Renal cortex interstitium (tissue), 11 donors: ENCODE data around the gene UBTF. TPM values are rescaled to one million over a fixed set of nuclear protein-coding genes. Genes with fewer than 3 reads are reported as not detected.
"Not testable (repeated sequence)": the region's sequence is repeated elsewhere in the genome, so short reads cannot be mapped to it uniquely, and the experiment has no call there.

Experiments
- DNase-seq, 11 donors: peaks; one replicate each; pipeline ENCODE4 v3.0.0-alpha.2; 2013; ENCODE audit warnings: low read depth in 9 of 11, low spot score in 4 of 11; ENCODE audit errors: extremely low read depth in 1 of 11
- polyA plus RNA-seq, 3 donors: library from polyadenylated mRNA; unstranded; fragments of 120-200 nt; gene quantifications; one replicate each; pipeline ENCODE4 v1.2.1, GENCODE V29; 2013; ENCODE audit not compliant: insufficient read length in 3 of 3

UBTF gene
- polyA plus RNA-seq, 3 donors, result 110 to 143 (median 121) TPM

GRCh38 chr17:44253006-44253405 is 33.5 kb upstream of the UBTF start:
- no peak for DNase-seq

GRCh38 chr17:44251062-44251461 is 31.6 kb upstream of the UBTF start:
- DNase-seq, result no peak

DNA sequence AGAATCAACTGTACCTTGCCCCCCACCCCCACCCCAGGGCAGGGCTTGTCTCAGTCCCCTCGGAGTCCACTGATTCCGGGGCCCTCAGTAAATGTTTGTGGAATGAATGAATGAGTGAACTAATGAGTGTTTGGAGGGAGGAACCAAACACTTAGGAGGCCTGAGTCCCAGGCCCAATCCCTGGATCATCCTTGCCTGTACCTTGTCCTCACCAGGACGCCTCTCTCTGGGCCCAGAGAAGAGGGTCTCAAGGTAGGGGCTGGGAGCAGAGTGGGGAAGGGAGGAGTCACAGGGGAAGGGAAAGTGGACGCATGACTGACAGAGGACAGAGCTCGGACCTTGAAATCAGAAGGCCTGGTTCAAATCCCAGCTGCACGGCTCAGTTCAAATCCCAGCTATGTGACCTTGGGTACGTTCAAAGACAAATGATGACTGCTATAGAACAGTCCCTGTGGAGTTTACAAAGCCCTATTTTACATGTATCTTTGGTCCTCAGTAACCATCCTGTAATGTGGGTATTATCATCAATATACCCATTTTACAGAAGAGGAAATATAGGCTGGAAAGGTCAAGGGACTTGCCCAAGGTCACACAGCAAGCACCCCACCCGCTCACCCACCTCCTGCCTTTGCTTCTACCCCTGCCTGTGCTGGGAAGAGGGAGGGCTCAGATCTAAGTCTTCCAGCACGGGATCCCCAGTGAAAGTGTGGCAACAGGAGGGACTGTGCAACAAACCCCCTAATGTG is 30.2 kb upstream of the UBTF start:
- no peak for DNase-seq

- no peak for DNase-seq
Measured at GRCh38 chr17:44247876-44248736, 28.6 kb upstream of the UBTF start.

GRCh38 chr17:44247440-44247841 is 28.0 kb upstream of the UBTF start:
- no peak for DNase-seq

DNA sequence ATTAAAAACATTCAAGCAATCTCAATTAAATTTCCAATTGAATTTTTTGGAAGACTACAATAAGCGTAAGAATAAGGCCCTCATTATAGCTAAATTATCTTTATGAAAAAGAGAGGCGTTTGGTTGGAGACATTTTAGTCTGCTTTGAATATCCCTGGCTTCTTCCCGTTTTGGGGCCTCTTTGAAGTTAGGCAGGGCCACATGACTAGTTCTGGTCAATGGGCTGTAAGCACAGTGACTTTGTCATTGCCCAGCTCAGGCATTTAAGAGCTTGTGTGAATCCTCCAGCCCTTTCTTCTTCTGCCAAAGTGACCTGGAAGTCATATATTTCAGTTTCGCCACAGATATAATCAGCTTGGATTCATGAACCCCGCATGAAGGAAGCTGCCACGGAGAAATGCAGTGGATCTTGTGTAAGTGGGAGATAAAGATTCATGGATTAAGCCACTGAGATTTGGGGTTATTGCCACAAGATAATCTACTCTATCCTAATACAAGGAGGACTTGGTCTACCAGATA is 21.7 kb upstream of the UBTF start:
- DNase-seq, result no peak

- not testable (repeated sequence) for DNase-seq
Measured at GRCh38 chr17:44237886-44238285, 18.4 kb upstream of the UBTF start.

- no peak for DNase-seq
Measured at GRCh38 chr17:44236444-44236991, 17.0 kb upstream of the UBTF start.

GRCh38 chr17:44235583-44235936 is 16.1 kb upstream of the UBTF start:
- DNase-seq, result no peak

- no peak for DNase-seq
Measured at GRCh38 chr17:44233582-44233981, 14.1 kb upstream of the UBTF start.

GRCh38 chr17:44232061-44232460 is 12.6 kb upstream of the UBTF start:
- DNase-seq, result no peak

GRCh38 chr17:44230140-44230539 is 10.7 kb upstream of the UBTF start:
- no peak for DNase-seq

- DNase-seq, result no peak
Measured at GRCh38 chr17:44229090-44229489, 9.6 kb upstream of the UBTF start.

GRCh38 chr17:44223541-44224071 is 4.1 kb upstream of the UBTF start:
- no peak for DNase-seq

DNA sequence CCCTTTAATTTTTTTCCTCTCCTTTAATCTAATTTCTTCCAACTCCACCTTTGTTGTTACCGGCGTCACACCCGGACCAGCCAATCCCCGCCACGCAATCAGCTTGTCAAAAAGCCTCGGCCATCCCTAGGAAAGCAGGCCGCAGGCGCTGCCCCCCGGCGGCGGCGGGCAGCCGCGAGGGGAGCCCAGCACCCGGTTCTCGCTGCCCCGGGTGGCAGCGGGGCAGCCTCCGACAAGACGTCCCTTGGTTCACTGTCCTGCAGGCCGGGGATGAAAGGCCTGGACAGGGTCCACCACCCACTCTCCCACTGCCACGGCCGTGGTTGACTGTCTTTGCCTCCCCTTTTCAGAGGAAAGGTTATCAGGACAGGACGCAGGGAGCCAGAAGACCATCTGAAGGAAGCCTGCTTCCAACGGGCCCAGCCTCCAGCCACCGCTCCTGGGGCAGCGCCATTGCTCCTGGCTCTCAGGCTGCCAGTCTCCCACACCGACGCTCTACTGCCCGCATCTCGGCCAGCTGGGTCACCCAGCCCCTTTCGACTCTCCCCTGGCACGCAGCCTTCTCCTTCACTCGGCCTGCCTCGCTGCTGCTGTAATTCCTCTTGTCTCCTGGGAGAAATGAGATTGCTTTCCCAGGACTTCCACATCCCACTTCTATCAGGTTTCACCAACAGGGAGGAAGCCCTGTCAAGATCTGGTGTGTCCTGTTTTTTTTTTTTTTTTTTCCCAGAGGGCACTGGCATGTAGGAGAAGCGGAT is 2.8 kb upstream of the UBTF start:
- DNase-seq, result peak in 5 of 11 donors; percentile 50 to 77 (median 54)

- DNase-seq, result no peak
Measured at GRCh38 chr17:44221862-44222111, 2.3 kb upstream of the UBTF start.

DNA sequence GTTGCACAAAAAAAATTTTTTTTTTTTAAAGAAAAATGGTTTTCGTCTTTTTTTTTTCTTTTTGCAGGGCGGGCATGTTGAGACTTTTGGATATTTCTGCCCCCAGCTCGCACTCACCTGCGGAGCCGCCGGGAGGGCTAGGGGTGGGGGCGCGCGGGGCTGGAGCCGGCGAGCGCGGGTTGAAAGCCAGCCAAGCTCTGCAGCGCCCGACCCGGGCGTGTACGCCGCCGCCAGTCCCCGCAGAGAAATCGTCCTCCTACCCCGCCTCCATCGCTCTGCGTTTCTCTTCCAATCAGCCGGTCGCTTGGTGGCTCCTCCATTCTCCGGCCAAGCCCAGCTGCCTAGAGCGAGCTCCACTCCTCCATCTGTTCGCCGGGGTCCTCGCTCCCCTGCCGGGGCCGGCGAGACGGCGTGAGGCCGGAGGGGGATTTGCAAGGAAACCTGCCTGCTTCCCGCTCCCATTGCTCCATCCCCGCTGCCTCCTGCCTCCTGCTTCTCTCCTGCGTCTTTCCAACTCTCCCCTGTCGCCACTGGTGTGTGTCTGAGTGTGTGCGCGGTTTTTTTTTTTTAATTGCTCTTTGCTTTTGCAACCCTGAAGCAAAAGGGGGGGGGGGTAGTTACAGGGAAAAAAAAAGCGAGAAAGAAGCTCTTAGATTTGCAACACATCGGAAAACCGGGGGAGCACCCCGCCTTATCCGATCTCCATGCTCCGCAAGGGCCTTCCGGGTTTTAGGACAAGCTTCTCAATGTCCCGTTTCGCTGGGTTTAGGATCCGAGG is 1.8 kb upstream of the UBTF start:
- DNase-seq, result peak in 6 of 11 donors; percentile 64 to 80 (median 68)

DNA sequence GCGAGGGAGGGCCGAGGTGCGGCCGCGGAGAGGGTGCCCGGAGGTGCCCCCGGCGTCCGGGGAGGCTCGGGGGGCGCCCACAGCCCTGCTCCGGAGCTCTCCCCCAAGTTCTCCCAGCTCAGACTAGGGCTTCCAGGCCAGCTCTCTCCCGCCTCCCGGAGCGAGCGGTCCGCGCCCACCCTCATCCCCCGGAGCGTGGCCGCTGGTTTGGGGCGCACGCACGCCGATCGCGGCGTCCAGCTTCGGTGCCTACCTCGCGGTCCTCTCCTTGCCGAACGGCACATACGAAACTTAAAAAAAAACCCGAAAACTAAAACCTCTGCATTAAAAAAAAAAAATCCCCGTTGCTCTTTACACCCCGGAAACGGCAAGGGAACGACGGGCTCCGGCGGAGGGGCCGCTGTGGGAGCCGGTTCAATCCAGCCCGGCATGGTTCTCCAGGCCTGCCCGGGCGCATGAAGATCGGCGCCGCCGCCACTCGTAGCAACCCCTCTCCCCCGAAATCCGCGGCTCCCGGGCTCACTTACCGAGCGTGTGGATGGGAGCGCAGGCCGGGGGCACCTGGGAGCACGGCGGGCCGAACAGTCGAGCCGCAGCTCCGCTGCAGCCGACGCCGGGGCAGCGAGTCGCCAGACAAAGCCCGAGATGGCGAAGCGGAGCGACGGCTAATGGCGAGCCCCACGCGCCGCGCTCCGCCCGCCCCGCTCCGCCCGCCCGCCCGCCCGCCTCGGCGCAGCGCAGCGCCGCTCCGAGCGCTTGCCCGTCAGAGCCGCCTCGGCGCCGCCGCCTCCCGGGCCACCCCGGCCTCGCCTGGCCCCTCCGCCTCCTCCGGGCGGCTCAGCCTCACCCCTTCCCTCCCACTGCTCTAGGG is 973 bp upstream of the UBTF start:
- DNase-seq, result peak in 3 of 11 donors; percentile 35 to 49 (median 46)
